Thymus (tissue), 14 donors: ENCODE data around the gene C1orf50. TPM values are rescaled to one million over a fixed set of nuclear protein-coding genes. Genes with fewer than 3 reads are reported as not detected.
"Not testable (repeated sequence)": the region's sequence is repeated elsewhere in the genome, so short reads cannot be mapped to it uniquely, and the experiment has no call there.

Experiments used
- DNase-seq, 9 donors: peaks; one replicate each; pipeline ENCODE4 v3.0.0-alpha.2; 2013; ENCODE audit warnings: low spot score in 9 of 9, low read depth in 6 of 9, missing footprints in 1 of 9
- H3K27ac ChIP-seq, 2 donors: one replicate each; pipeline ENCODE4 v1.5.1; 2013; ENCODE audit warnings: control low read depth in 1 of 2, low read depth in 1 of 2, low read length in 1 of 2, mild to moderate bottlenecking in 1 of 2, moderate library complexity in 1 of 2
- H3K27me3 ChIP-seq, 2 donors: one replicate each; pipeline ENCODE4 v1.5.1; 2013; ENCODE audit warnings: low read length in 1 of 2; ENCODE audit not compliant: control insufficient read depth in 2 of 2, insufficient read depth in 1 of 2
- H3K36me3 ChIP-seq, 2 donors: one replicate each; pipeline ENCODE4 v1.5.1; 2013; ENCODE audit warnings: low read length in 1 of 2, mild to moderate bottlenecking in 1 of 2, moderate library complexity in 1 of 2; ENCODE audit not compliant: control insufficient read depth in 2 of 2, insufficient read depth in 2 of 2
- H3K4me1 ChIP-seq, 2 donors: one replicate each; pipeline ENCODE4 v1.5.1; 2013; ENCODE audit warnings: low read length in 2 of 2; ENCODE audit not compliant: control insufficient read depth in 2 of 2, insufficient read depth in 2 of 2
- H3K4me3 ChIP-seq, 2 donors: one replicate each; pipeline ENCODE4 v1.5.1; 2013; ENCODE audit warnings: low read length in 2 of 2, control low read depth in 1 of 2, mild to moderate bottlenecking in 1 of 2
- H3K9me3 ChIP-seq, 2 donors: one replicate each; pipeline ENCODE4 v1.5.1; 2013; ENCODE audit warnings: low read length in 1 of 2, mild to moderate bottlenecking in 1 of 2; ENCODE audit not compliant: control insufficient read depth in 2 of 2, insufficient read depth in 1 of 2
- WGBS: extraction: QIAGEN DNeasy Blood & Tissue Kit; methylation state at CpG from one replicate; pipeline ENCODE4 v1.1.7; 2013; 5-methylcytosine and 5-hydroxymethylcytosine counted together
- long read RNA-seq, 10 donors: transcript quantifications; one replicate each; lab custom pipeline, GENCODE V29; 2026
- polyA plus RNA-seq: library from polyadenylated mRNA; stranded (reverse); fragments of 200-250 nt; gene quantifications from one replicate; pipeline ENCODE4 v1.2.3, GENCODE V29; 2013
- total RNA-seq: library from RNA; stranded (reverse); fragments of 120-200 nt; gene quantifications from one replicate; pipeline ENCODE4 v1.2.4, GENCODE V29; 2013
- donor health status: healthy.

Gene C1orf50
- total RNA-seq (4.0 TPM), polyA plus RNA-seq (4.0 TPM)
- long read RNA-seq, donor 1, full-length matches to known transcripts = 1 of 1 reads
- long read RNA-seq, donor 1, partial matches to known transcripts = 0 of 1 reads
- long read RNA-seq, donor 1, other reads (novel, unspliced or antisense) = 0 of 1 reads
- long read RNA-seq, donor 2, full-length matches to known transcripts = 8 of 8 reads
- long read RNA-seq, donor 2, partial matches to known transcripts = 0 of 8 reads
- long read RNA-seq, donor 2, other reads (novel, unspliced or antisense) = 0 of 8 reads
- long read RNA-seq, donor 3, full-length matches to known transcripts = 11 of 11 reads
- long read RNA-seq, donor 3, partial matches to known transcripts = 0 of 11 reads
- long read RNA-seq, donor 3, other reads (novel, unspliced or antisense) = 0 of 11 reads
- long read RNA-seq, donor 4, full-length matches to known transcripts = 3 of 11 reads
- long read RNA-seq, donor 4, partial matches to known transcripts = 8 of 11 reads
- long read RNA-seq, donor 4, other reads (novel, unspliced or antisense) = 0 of 11 reads
- long read RNA-seq, donor 5, full-length matches to known transcripts = 11 of 23 reads
- long read RNA-seq, donor 5, partial matches to known transcripts = 5 of 23 reads
- long read RNA-seq, donor 5, other reads (novel, unspliced or antisense) = 7 of 23 reads
- long read RNA-seq, donor 6, full-length matches to known transcripts = 4 of 4 reads
- long read RNA-seq, donor 6, partial matches to known transcripts = 0 of 4 reads
- long read RNA-seq, donor 6, other reads (novel, unspliced or antisense) = 0 of 4 reads
- long read RNA-seq, donor 7, full-length matches to known transcripts = 13 of 13 reads
- long read RNA-seq, donor 7, partial matches to known transcripts = 0 of 13 reads
- long read RNA-seq, donor 7, other reads (novel, unspliced or antisense) = 0 of 13 reads
- long read RNA-seq, donor 8, full-length matches to known transcripts = 1 of 1 reads
- long read RNA-seq, donor 8, partial matches to known transcripts = 0 of 1 reads
- long read RNA-seq, donor 8, other reads (novel, unspliced or antisense) = 0 of 1 reads
- long read RNA-seq, donor 9, full-length matches to known transcripts = 4 of 4 reads
- long read RNA-seq, donor 9, partial matches to known transcripts = 0 of 4 reads
- long read RNA-seq, donor 9, other reads (novel, unspliced or antisense) = 0 of 4 reads
- long read RNA-seq, donor 10, full-length matches to known transcripts = 1 of 1 reads
- long read RNA-seq, donor 10, partial matches to known transcripts = 0 of 1 reads
- long read RNA-seq, donor 10, other reads (novel, unspliced or antisense) = 0 of 1 reads

GRCh38 chr1:42766741-42767509 is at the start of gene C1orf50, which contains the start of gene P3H1:
Gene C1orf50, plus strand, starts transcription at chr1:42767249. Its CDS starts 63 bp downstream, at chr1:42767312.
Gene P3H1, minus strand, starts transcription at chr1:42767028. Its CDS starts 57 bp downstream, at chr1:42766971.
- Histone ChIP-seq H3K4me3 (peak within 1 kb of the TSS; percentile 77 to 84), H3K36me3 (peaks cover 4 to 8% of the 10 kb centered on the region in 2 donors), H3K4me1 (peaks cover 18% of the 10 kb centered on the region in 2 donors), H3K27ac (peak within 1 kb of the TSS; percentile 91 to 97), H3K9me3 (peaks cover 0 to 1% of the 10 kb centered on the region in 2 donors), H3K27me3 (no peaks in the 10 kb centered on the region)
- WGBS = under 1% methylated on average over 82 of the region's 82 CpGs
- DNase-seq = peak; percentile 98 to 100 (median 100)

- DNase-seq = no peak
These were observed 46.2 kb upstream of the C1orf50 start for GRCh38 chr1:42720868-42721267.

GRCh38 chr1:42721926-42722325 is 45.1 kb upstream of the C1orf50 start:
- 98% methylated on average over 3 of the region's 3 CpGs for WGBS
- peaks cover 0 to 3% of the 10 kb centered on the region in 2 donors for H3K36me3 ChIP-seq

More at GRCh38 chr1:42720868-42721267, 46.2 kb upstream of the C1orf50 start:
- peaks cover 4% of the 10 kb centered on the region in 2 donors for H3K36me3 ChIP-seq
- H3K27ac ChIP-seq = no peak overlapping the region
- H3K9me3 ChIP-seq = no peaks in the 10 kb centered on the region
- H3K27me3 ChIP-seq = no peaks in the 10 kb centered on the region
- H3K4me1 ChIP-seq = no peaks in the 10 kb centered on the region
- 95% methylated on average over 1 of the region's 1 CpG for WGBS
- H3K4me3 ChIP-seq = no peak overlapping the region

GRCh38 chr1:42722403-42722802 is 44.6 kb upstream of the C1orf50 start:
- H3K27ac ChIP-seq, H3K4me3 ChIP-seq, H3K36me3 ChIP-seq, H3K9me3 ChIP-seq, H3K4me1 ChIP-seq, DNase-seq, H3K27me3 ChIP-seq: not testable (repeated sequence)
- over 99% methylated on average over 2 of the region's 2 CpGs for WGBS

More at GRCh38 chr1:42721926-42722325, 45.1 kb upstream of the C1orf50 start:
- H3K27me3 ChIP-seq = no peaks in the 10 kb centered on the region
- H3K4me3 ChIP-seq = no peak overlapping the region
- H3K4me1 ChIP-seq = no peaks in the 10 kb centered on the region
- no peak for DNase-seq
- H3K9me3 ChIP-seq = no peaks in the 10 kb centered on the region
- H3K27ac ChIP-seq = no peak overlapping the region

GRCh38 chr1:42723511-42723910 is 43.5 kb upstream of the C1orf50 start:
- no peaks in the 10 kb centered on the region for H3K27me3 ChIP-seq

GRCh38 chr1:42725820-42726219 is 41.2 kb upstream of the C1orf50 start:
- DNase-seq, H3K27ac ChIP-seq, H3K4me1 ChIP-seq, H3K27me3 ChIP-seq, H3K4me3 ChIP-seq, H3K36me3 ChIP-seq, H3K9me3 ChIP-seq: not testable (repeated sequence)
- 99% methylated on average over 4 of the region's 4 CpGs for WGBS

More at GRCh38 chr1:42723511-42723910, 43.5 kb upstream of the C1orf50 start:
- H3K9me3 ChIP-seq = no peaks in the 10 kb centered on the region
- H3K4me3 ChIP-seq = no peak overlapping the region
- no peak overlapping the region for H3K27ac ChIP-seq
- H3K4me1 ChIP-seq = no peaks in the 10 kb centered on the region
- no peaks in the 10 kb centered on the region for H3K36me3 ChIP-seq
- DNase-seq = no peak
- WGBS = 91% methylated on average over 6 of the region's 6 CpGs

- Histone ChIP-seq H3K36me3 (no peaks in the 10 kb centered on the region), H3K4me3 (no peak overlapping the region), H3K27me3 (no peaks in the 10 kb centered on the region), H3K4me1 (no peaks in the 10 kb centered on the region), H3K9me3 (no peaks in the 10 kb centered on the region), H3K27ac (no peak overlapping the region)
- no peak for DNase-seq
- WGBS = over 99% methylated on average over 3 of the region's 3 CpGs
These were observed 37.0 kb upstream of the C1orf50 start for GRCh38 chr1:42730002-42730401.

GRCh38 chr1:42730988-42731387 is 36.1 kb upstream of the C1orf50 start:
- WGBS = 82% methylated on average over 4 of the region's 4 CpGs
- no peak for DNase-seq
- H3K27me3 ChIP-seq = no peaks in the 10 kb centered on the region
- no peak overlapping the region for H3K27ac ChIP-seq
- no peaks in the 10 kb centered on the region for H3K36me3 ChIP-seq
- H3K4me3 ChIP-seq = no peak overlapping the region
- no peaks in the 10 kb centered on the region for H3K4me1 ChIP-seq
- no peaks in the 10 kb centered on the region for H3K9me3 ChIP-seq
